GM18873 (cell line): Measurements from ENCODE around the gene FAM240A.
"Not testable (repeated sequence)": the region's sequence is repeated elsewhere in the genome, so short reads cannot be mapped to it uniquely, and the experiment has no call there.

Source experiments
- ATAC-seq: cut with Tn5 transposase; IDR thresholded peaks from one replicate; pipeline ENCODE4 v1.9.1; 2021; ENCODE audit warnings: mild to moderate bottlenecking, moderate library complexity, moderate number of reproducible peaks; ENCODE audit not compliant: unreplicated experiment, low FRiP score

FAM240A gene

DNA sequence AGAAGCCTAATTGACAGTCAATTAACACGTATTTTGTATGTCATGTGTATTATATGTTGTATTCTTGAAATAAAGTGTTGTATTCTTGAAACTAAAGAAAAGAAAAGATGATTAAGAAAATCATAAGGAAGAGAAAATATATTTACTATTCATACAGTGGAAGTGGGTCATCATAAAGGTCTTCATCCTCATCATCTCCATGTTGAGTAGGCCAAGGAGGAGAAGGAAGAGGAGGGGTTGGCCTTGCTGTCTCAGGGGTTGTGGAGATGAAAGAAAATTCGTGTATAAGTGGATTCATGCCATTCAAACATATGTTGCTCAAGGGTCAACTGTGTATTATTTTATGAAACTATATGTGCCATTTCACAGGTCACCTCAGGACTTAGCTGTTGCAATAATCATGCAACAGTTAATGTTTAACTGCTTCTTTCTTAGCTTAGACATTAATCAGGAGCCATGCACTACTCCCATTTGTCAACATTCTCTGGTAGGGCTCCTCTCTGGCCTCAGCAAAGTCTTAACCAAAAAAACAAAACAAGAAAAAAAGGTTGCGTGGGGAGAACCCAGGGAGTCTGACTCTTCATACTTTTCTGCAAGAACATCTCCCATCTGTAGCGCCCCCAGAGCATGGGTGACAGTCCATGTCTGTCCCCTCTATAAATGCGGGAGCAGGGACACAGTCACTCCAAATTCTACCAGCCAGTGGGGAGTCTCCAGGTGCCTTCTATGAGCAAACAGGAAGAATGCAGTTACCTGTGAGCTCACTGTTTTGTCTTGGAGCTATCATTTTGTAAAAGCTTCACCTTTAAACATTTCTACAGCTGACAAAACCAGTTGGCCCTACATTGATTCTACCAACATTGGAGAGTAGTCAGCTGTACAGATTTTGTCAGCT is 26.3 kb upstream of the FAM240A start:
- no peak for ATAC-seq

DNA sequence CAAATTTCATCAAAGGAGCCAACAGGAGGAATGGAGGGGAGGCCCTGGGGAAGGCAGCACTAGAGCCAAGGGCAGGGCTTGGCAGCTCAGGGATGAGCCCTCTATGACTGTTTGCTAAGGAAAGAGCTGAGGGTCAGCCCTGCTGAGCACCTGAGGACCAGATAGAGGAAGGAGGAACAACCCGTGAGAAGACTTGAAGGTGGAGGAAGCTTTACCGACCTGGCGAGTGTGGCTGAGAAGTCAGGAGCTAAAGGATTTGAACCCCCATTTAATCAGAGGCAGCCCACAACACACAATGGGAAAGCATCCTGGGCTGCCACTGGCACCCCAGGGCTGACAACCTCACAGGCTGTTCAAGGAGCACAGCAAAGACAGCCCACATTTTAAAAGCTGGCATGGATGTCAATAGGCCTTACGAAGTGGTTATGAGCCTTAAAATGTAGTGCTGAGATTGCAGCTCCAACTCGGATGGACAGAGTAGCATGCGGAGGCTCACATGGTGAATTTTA is 25.5 kb upstream of the FAM240A start:
- ATAC-seq: no peak

DNA sequence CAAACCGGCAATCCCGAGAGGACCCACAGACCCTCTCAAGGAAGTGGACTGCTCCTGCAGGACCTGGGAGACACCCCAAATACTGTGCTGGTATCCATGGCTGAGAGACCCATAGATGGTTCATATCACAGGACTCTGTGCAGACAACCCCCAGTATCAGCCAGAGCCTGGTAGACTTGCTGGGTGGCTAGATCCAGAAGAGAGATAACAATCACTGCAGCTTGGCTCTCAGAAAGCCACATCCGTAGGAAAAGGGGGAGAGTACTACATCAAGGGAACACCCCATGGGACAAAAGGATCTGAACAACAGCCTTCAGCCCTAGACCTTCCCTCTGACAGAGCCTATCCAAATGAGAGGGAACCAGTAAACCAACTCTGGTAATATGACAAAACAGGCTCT is 25.1 kb upstream of the FAM240A start:
- ATAC-seq: not testable (repeated sequence)

DNA sequence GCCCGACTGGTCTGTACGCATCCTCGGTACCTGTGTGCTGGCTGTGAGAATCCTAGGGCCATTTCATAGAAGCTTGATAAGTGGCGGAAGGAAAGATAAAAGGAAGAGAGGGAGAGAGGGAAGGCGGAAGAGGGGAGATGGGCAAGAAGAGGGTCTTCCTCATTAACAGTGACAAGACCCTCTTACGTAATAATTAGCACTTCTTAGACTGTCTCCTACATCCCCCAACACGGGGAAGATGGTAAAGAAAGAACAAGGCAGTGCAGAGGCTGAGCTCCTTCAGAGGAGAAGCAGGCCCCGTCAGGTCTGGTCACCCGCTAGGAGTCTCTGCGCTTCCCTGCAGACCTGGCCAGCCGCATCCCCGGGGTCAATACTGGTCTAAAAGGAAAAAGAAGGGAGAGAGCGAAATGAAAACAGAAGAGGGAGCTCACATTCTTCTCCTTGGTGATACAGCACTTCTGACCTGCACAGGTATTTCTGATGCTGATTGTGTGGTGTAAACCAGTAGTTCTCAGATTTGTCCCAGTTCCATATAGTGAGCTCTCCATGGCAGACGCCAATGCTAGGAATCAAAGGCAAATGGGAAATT is 19.0 kb upstream of the FAM240A start:
- ATAC-seq: no peak

DNA sequence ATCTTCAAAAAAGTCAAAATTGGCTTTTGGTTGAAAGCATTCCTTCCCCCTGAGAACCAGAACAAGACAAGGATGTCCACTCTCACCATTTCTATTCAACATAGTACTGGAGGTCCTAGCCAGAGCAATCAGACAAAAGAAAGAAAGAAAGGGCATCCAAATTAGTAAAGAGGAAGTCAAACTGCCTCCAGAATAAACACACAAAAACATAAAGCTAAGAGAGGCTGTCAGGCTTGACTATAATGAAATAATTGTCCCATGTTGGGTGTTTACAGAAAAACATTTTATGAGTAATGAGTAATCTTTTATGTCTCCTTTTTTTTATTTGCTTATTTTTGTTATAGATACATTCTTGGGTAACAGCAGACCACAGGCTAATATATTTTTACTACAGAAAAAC is 18.3 kb upstream of the FAM240A start:
- no peak for ATAC-seq

DNA sequence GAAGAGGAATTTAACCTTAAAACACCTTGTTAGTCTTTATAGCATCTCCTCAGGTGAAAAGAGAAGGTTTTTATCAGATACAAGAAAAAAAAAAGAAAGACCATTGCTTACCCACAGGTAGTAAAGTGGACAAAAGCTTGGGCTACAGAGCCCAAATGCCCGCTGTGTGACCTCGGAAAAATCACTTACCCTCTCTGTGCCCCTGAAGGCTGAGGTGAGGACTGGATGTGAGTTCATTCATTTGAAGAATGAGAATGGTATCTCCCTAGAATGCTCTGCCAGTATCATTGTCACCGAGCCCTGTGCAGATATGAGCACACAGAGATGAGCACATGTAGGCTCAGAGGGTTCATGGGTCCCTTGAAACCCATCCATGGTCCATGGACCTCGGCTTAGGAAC is 17.6 kb upstream of the FAM240A start:
- no peak for ATAC-seq

DNA sequence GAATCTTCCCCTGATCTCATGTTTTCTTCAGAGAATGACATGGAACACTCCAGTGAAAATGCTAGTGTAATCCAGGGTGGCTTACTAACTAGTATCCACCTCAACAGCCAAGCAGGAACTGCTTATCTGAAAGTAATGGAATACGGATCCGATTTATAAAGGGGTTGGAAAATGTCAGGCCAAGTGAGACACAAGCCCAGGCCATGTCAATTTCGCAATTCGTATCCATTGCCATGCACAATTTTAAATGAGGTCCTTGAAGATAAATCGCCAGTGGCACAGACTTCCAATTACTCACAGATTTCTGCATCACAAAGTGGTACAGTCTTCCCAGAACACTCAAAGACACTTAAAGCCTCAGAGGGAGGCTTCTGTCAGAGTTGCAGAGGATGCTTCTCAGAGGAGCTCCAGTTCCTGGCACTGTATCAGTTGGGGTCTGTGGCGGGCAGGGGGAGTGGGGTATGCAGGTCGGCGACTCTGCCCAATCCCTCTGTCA is 16.5 kb upstream of the FAM240A start:
- no peak for ATAC-seq

DNA sequence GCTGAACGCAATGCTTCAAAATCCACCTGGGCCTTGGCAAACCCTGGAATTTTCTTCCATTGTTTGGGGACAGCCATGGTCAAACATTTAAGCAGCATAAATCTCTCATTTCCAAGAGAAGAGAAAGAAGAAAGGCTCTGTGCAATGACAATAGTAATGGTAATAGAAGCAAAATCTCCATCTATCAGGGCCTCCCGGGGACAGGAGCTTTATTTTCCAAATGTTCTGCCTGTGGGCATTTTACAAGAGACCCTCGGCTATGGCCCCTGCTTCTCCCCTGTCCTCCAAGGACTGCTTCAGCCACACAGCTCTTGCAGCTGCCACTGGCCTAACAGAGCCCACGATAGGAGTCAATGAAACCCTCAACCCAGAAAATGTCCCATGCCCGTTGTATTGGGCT is 12.7 kb upstream of the FAM240A start:
- ATAC-seq: no peak

DNA sequence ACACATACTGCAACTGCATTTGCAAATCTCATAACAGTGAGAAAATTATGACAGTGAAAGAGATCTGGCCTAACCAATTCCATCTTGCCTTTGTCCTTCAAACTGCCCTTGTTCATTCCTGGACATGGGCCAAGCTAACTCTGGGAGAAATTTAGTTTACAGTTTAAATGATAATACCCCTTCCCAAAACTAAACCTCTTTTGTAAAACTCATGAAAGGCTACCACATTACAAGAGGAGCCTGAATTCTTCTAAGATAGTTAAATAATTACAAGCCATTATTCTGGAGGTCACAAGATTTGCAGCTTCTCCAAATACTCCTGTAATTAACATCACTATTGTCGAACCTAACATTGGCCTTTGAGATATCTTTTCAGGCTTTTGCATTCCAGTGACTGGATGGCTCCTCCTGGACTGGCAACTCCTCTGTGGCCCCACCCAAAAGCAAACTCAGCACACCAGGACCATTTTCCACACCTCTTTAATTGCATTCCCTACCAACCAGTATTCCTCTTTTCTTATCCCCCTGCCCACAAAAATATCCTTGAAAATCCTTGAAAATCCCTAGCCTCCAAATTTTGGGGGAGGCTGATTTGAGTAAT is 8.8 kb upstream of the FAM240A start:
- ATAC-seq: no peak

DNA sequence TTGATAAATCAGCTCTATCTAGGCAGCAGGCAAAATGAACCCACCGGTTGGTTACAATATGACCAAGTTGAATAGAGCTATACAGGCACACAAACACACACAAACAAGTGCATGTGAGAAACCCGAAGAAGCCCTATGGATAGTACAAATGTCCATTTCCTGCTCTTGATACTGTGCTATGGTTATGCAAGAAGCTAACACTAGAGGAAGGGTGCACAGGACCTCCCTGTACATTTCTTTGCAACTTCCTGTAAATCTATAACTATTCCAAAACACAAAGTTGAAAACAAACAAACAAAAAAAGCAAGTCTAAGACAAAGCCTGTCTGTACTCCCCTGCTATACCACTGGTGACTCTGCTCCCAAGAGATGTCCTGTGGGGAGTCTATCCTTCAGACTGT is 8.2 kb upstream of the FAM240A start:
- no peak for ATAC-seq

DNA sequence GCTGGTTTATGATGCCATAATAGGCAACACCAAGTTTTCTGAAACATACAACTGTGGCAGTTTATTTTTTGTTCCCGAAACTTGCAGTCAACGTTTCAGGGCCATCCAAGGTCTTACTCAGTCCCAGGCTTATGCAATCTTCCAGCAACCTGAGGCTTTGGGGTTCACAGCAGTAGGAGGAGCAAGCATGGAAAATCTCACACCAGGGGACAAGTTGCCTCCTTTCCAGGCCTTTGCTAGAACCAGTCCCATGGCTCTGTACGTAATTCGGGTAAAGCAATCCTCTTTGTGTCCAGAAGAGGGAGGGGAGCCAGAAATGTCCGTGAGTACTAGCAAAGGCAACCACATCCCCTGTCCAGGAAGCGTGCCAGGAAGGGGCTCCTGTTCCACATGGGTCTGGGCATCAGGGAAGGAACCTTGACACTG is 4.7 kb upstream of the FAM240A start:
- no peak for ATAC-seq

DNA sequence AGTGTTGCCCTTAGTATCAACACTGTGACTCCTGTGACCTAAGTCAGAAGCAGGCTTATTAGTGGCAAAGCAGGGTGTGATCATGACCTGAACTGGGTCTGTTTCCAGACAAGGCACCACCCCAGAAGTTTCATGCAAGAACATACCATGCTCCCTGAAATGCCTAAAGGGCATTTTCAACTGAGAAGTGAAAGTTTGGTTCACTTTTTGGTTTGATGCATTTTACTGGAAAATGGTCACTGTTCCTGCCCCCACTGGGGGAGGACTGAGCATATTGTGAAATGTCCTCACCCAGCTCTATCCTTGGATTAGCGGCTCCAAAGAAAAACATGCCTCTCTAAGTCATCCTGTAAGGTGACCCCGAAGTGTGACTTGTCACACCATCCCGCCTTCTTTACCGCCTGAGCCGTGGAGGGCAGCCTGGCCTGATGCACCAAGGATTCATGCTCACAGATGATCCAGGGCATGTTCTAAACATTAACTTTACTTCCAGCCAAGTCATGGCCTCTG is 3.1 kb upstream of the FAM240A start:
- no peak for ATAC-seq

DNA sequence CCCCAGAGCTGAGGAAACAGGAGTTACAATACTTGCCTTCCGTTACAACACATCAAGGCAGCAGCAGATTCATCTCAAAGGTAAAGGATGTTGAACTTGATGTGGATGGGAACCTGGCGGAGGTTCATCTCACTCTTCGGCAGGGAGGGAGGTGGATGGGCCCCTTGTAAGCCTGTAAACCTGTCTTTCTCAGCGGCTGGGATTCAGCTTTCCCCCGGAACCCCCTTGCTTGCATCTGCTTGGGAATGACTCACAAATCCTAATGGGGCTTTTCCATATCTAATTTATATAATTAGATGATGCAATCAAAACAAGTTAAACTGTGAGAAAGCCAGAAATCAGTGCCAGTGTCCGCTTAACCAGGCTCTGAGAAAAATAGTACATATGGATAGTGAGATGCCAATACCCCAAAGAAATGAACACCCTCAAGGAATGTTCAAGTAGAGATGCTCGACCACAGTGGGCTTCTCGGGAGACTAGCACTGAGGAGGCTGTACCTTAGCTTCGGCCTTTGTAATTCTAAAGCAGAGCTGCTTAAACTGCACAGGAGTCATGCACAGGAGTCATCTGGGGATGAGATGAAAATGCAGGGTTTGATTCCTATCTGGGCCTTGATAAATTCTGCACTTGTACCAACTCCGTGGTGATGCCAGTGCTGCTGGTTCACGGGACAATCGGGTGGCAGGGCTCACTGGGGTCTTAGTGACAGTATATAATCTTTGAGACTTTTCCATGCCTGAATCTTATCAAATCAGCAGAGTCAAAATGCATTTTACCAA is 2.2 kb upstream of the FAM240A start:
- no peak for ATAC-seq

DNA sequence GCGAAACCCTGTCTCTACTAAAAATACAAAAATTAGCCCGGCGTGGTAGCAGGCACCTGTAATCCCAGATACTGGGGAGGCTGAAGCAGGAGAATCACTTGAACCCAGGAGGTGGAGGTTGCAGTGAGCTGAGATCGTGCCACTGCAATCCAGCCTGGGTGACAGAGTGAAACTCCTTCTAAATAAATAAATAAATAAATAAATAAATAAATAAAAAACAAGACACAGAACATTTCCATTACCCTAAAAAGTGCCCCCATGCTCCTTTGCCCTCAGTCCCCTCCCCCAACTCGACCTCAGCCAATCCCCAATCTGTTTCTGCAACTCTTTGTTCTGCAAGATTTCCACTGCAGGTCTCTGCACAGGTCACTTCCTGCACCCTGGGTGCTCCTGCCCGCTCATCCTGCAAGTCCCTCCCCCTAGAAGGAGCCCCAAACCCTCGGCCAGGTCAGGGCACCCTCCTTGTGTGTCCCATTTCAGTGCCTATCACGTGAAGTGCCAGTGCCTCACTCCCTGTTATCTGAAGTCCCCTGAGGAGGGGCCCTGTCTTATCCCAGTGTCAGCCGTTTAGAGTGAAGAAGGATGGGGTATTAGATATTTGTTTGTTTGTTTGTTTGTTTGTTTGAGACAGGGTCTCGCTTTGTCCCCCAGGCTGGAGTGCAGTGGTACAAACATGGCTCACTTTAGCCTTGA is 1.1 kb downstream of the FAM240A start:
- no peak for ATAC-seq

DNA sequence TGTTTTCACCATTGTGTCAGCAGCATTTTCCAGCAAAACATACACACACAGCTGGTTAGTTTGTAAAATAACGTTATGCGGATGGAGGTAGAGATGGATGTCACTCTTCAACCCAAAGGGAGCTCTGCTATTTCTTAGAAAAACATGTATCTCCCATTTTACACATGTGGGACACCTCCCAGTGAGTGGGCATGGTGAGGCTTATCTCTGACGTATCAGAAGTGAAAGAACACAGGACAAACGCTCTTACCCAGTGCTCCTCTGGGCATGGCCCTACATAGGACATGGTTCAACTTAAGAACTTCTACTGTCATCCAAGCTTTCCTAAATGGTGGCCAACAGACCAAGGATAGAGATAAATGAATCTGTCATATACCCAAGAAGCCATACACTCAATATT is 2.1 kb downstream of the FAM240A start:
- ATAC-seq: no peak

DNA sequence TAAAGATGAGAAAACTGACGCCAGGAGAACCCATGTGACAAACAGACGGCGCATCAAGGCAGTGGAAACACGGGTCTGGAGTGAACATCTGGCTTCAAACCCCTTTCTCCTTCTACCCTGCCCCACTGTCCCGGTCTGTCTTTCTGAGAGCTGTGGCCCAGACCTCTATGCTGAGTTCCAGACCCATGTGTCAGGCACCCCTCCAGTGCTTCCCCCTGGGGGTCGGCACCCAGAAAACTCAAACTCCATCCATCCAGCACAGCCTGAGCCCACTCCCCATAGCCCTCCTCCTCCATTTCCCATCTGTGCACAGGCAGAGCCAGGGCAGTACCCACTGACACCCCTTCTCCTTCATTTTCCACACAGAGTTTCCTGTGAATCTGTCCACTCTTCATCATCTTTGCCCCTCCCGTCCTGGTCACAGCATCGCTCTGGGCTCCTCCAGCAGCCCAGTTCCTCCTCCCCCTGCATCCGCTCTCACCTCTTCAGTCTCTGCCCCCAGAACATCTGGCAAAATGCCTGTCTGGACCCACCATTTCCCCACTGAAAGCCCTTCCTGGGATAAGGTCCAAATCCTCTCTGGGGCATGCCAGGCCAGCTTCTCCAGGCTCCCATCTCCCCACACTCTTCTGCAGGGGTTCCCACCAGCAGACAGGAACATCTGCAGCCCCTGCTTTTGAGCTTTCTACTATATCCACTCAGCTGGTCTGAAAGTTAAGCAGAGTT is 2.9 kb downstream of the FAM240A start:
- ATAC-seq: no peak

DNA sequence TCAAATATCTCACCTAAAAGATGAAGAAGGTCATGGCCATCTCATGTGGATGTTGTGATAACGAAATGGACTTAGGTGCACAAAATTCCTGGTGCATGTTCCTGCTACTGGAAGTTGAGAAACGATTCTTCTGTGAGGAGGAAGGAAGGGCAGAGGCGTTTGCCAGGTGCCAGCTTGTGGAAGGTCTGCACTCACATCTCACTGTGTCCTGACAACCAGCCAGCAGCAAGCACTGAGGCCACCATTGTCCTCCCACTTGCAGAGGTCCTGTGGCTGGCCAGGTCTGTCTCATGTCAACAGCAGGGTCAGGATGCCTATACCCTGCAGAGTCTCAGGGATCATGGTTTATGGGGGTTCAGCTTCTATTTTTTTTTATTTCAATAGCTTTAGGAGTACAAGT is 3.7 kb downstream of the FAM240A start:
- ATAC-seq: no peak

DNA sequence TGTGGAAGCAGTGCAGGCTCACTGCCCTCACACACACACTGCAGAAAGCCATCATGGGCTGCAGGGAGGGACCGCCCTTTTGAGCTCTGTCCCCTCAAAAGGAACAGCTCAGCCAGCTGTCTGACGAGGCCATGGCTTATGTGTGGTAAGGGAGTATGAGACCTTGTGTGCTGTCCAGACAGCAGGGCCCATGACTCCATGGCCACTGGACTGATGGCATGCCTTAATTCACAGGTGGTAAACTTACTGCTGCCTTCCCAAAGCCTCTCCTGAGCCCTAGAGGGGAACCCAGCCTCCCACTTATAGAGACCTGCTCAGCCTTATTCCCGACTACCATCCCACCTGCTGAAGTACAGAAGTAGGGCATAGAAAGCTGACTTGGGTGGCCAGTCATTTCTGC is 5.6 kb downstream of the FAM240A start:
- no peak for ATAC-seq
